Measurements from ENCODE around the gene THSD7B.

Gene THSD7B

DNA sequence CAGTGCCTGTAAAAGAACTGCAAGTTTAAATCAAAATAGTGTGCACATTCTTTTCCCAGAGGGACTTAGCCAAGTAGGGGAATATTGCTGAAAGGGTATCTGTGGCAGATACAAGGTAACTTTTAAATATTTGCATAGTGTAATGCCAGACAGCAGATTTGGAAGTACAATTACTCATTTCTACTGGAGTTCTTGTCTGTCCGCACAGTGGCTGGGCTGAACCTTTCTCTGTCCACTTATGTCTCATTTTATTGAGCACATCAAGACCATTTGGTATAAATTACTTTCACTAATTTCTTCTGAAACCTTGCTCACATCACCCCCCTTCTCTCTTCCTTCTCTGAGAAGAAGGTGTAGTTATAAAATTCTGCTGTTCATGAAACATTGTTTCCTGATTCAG is 271.3 kb downstream of the THSD7B start:
- Histone ChIP-seq H3K9ac (ENCODE audit: insufficient read length, low read depth) (no peak overlapping the region), H3K36me3 (ENCODE audit: insufficient read depth, insufficient read length, low read length) (no peaks in the 10 kb centered on the region), H3K4me1 (ENCODE audit: insufficient read depth, insufficient read length) (no peaks in the 10 kb centered on the region), H3K9me3 (ENCODE audit: insufficient read depth, low read length) (no peaks in the 10 kb centered on the region), H3K27me3 (ENCODE audit: insufficient read depth, insufficient read length) (no peaks in the 10 kb centered on the region), H3K4me3 (ENCODE audit: insufficient read length, low read depth) (no peak overlapping the region)
- DNase-seq (ENCODE audit: low read depth, low spot score), result no peak
- TF ChIP-seq SUZ12 (IDR thresholded peaks at IDR 0.05; ENCODE audit: extremely low read depth, insufficient read depth, insufficient read length), result no peak
- no peak for TF ChIP-seq YY1 (IDR thresholded peaks at IDR 0.05; ENCODE audit: insufficient read depth, insufficient read length)
- TF ChIP-seq ZNF274 (IDR thresholded peaks at IDR 0.05; ENCODE audit: low read depth, low read length), result no peak

DNA sequence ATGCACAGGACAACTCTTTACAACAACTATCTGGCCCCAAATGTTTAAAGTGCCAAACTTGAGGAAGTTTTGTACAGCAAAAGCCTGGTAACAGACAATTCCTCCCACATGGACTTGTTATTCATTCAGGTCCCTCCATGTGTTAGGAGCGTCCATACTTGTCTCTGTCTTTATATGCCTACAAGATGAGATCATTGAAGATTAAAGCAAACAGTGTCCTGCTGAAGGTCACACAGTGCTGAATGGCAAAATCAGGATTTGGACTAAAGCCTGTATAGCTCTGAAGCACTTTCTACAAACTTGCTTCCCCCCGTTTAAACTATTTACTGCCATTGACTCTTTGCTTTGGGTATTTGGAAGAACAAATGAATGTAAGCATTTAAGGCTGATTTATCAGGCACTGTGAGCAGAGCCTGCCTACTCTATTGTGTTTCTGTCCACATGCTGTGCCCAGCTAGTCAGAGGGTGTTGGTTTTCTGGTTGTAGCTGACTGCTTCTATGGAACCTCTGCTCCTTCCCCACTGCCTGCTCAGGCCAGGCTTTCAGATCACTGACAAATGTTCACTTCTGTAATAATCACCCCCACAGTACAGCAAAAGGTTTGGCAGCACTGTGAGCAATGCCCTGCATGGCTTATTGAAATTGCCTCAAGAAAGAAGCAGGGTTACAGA is 274.3 kb downstream of the THSD7B start:
- Histone ChIP-seq H3K9me3 (ENCODE audit: insufficient read depth, low read length) (no peaks in the 10 kb centered on the region), H3K27me3 (ENCODE audit: insufficient read depth, insufficient read length) (no peaks in the 10 kb centered on the region), H3K4me3 (ENCODE audit: insufficient read length, low read depth) (no peak overlapping the region), H3K4me1 (ENCODE audit: insufficient read depth, insufficient read length) (no peaks in the 10 kb centered on the region), H3K9ac (ENCODE audit: insufficient read length, low read depth) (no peak overlapping the region), H3K36me3 (ENCODE audit: insufficient read depth, insufficient read length, low read length) (no peaks in the 10 kb centered on the region)
- no peak for TF ChIP-seq YY1 (IDR thresholded peaks at IDR 0.05; ENCODE audit: insufficient read depth, insufficient read length)
- TF ChIP-seq ZNF274 (IDR thresholded peaks at IDR 0.05; ENCODE audit: low read depth, low read length), result no peak
- TF ChIP-seq SUZ12 (IDR thresholded peaks at IDR 0.05; ENCODE audit: extremely low read depth, insufficient read depth, insufficient read length), result no peak
- no peak for DNase-seq (ENCODE audit: low read depth, low spot score)

DNA sequence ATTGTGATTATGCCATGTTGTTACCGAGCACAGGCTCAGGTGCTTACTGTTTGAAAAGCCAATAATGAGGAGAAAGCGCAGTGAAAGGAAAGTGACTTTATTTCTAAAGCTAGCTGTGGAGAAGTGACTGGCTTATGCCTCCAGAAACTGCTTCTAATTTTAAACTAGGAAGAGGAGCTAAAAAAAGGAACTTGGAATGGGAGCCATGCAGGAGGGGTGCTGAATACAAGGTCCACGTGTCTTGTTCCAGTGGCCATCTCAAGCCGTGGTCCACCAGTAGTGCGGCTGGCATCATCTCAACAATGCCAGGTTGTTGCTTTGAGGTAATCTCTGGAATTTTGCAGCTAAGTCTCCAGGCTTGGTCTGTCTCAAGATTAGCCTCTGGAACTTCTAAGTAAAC is 282.0 kb downstream of the THSD7B start:
- Histone ChIP-seq H3K9me3 (ENCODE audit: insufficient read depth, low read length) (no peaks in the 10 kb centered on the region), H3K4me1 (ENCODE audit: insufficient read depth, insufficient read length) (no peaks in the 10 kb centered on the region), H3K36me3 (ENCODE audit: insufficient read depth, insufficient read length, low read length) (no peaks in the 10 kb centered on the region), H3K27me3 (ENCODE audit: insufficient read depth, insufficient read length) (no peaks in the 10 kb centered on the region), H3K4me3 (ENCODE audit: insufficient read length, low read depth) (no peak overlapping the region), H3K9ac (ENCODE audit: insufficient read length, low read depth) (no peak overlapping the region)
- no peak for DNase-seq (ENCODE audit: low read depth, low spot score)
- no peak for TF ChIP-seq YY1 (IDR thresholded peaks at IDR 0.05; ENCODE audit: insufficient read depth, insufficient read length)
- TF ChIP-seq SUZ12 (IDR thresholded peaks at IDR 0.05; ENCODE audit: extremely low read depth, insufficient read depth, insufficient read length), result no peak
- no peak for TF ChIP-seq ZNF274 (IDR thresholded peaks at IDR 0.05; ENCODE audit: low read depth, low read length)

DNA sequence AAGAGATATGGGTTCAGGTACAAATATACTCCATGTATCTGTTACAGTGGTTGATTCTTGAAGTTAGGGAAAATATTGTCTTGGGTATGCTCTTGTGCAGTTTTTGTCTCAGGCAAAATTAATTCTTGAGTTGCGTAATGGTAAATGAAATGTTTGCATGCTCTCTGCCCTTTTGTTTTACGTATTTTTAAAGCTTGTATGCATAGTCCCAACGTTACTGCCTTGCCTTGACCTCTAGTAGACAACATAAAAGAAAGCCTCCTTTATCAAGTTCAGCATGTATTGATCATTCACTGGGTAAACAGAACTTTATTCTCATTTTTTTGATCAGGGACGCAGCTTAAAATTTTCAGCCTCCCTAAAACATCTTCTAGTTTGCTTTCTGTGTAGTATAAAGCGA is 283.1 kb downstream of the THSD7B start:
- Histone ChIP-seq H3K4me1 (ENCODE audit: insufficient read depth, insufficient read length) (no peaks in the 10 kb centered on the region), H3K4me3 (ENCODE audit: insufficient read length, low read depth) (no peak overlapping the region), H3K36me3 (ENCODE audit: insufficient read depth, insufficient read length, low read length) (no peaks in the 10 kb centered on the region), H3K9me3 (ENCODE audit: insufficient read depth, low read length) (no peaks in the 10 kb centered on the region), H3K9ac (ENCODE audit: insufficient read length, low read depth) (no peak overlapping the region), H3K27me3 (ENCODE audit: insufficient read depth, insufficient read length) (no peaks in the 10 kb centered on the region)
- no peak for DNase-seq (ENCODE audit: low read depth, low spot score)
- TF ChIP-seq ZNF274 (IDR thresholded peaks at IDR 0.05; ENCODE audit: low read depth, low read length), result no peak
- no peak for TF ChIP-seq SUZ12 (IDR thresholded peaks at IDR 0.05; ENCODE audit: extremely low read depth, insufficient read depth, insufficient read length)
- no peak for TF ChIP-seq YY1 (IDR thresholded peaks at IDR 0.05; ENCODE audit: insufficient read depth, insufficient read length)

GRCh38 chr2:137049518-137049917 is 284.2 kb downstream of the THSD7B start:
- no peak overlapping the region for H3K4me3 ChIP-seq (ENCODE audit: insufficient read length, low read depth)
- no peaks in the 10 kb centered on the region for H3K9me3 ChIP-seq (ENCODE audit: insufficient read depth, low read length)
- TF ChIP-seq SUZ12 (IDR thresholded peaks at IDR 0.05; ENCODE audit: extremely low read depth, insufficient read depth, insufficient read length), result no peak
- TF ChIP-seq ZNF274 (IDR thresholded peaks at IDR 0.05; ENCODE audit: low read depth, low read length), result no peak
- no peak for TF ChIP-seq YY1 (IDR thresholded peaks at IDR 0.05; ENCODE audit: insufficient read depth, insufficient read length)
- no peak for DNase-seq (ENCODE audit: low read depth, low spot score)
- no peaks in the 10 kb centered on the region for H3K36me3 ChIP-seq (ENCODE audit: insufficient read depth, insufficient read length, low read length)
- no peaks in the 10 kb centered on the region for H3K27me3 ChIP-seq (ENCODE audit: insufficient read depth, insufficient read length)
- no peak overlapping the region for H3K9ac ChIP-seq (ENCODE audit: insufficient read length, low read depth)
- no peaks in the 10 kb centered on the region for H3K4me1 ChIP-seq (ENCODE audit: insufficient read depth, insufficient read length)

GRCh38 chr2:137050949-137051348 is 285.6 kb downstream of the THSD7B start:
- no peaks in the 10 kb centered on the region for H3K9me3 ChIP-seq (ENCODE audit: insufficient read depth, low read length)
- TF ChIP-seq YY1 (IDR thresholded peaks at IDR 0.05; ENCODE audit: insufficient read depth, insufficient read length) (no peak), ZNF274 (IDR thresholded peaks at IDR 0.05; ENCODE audit: low read depth, low read length) (no peak), SUZ12 (IDR thresholded peaks at IDR 0.05; ENCODE audit: extremely low read depth, insufficient read depth, insufficient read length) (no peak)
- no peak for DNase-seq (ENCODE audit: low read depth, low spot score)
- no peaks in the 10 kb centered on the region for H3K27me3 ChIP-seq (ENCODE audit: insufficient read depth, insufficient read length)
- H3K4me3 ChIP-seq (ENCODE audit: insufficient read length, low read depth), result no peak overlapping the region
- no peak overlapping the region for H3K9ac ChIP-seq (ENCODE audit: insufficient read length, low read depth)
- H3K36me3 ChIP-seq (ENCODE audit: insufficient read depth, insufficient read length, low read length), result no peaks in the 10 kb centered on the region
- H3K4me1 ChIP-seq (ENCODE audit: insufficient read depth, insufficient read length), result no peaks in the 10 kb centered on the region

GRCh38 chr2:137051778-137052398 is 286.5 kb downstream of the THSD7B start:
- H3K27me3 ChIP-seq (ENCODE audit: insufficient read depth, insufficient read length), result no peaks in the 10 kb centered on the region
- no peak overlapping the region for H3K4me3 ChIP-seq (ENCODE audit: insufficient read length, low read depth)
- no peaks in the 10 kb centered on the region for H3K36me3 ChIP-seq (ENCODE audit: insufficient read depth, insufficient read length, low read length)
- DNase-seq (ENCODE audit: low read depth, low spot score), result no peak
- no peak overlapping the region for H3K9ac ChIP-seq (ENCODE audit: insufficient read length, low read depth)
- H3K4me1 ChIP-seq (ENCODE audit: insufficient read depth, insufficient read length), result no peaks in the 10 kb centered on the region
- TF ChIP-seq SUZ12 (IDR thresholded peaks at IDR 0.05; ENCODE audit: extremely low read depth, insufficient read depth, insufficient read length), result no peak
- TF ChIP-seq ZNF274 (IDR thresholded peaks at IDR 0.05; ENCODE audit: low read depth, low read length), result no peak
- no peak for TF ChIP-seq YY1 (IDR thresholded peaks at IDR 0.05; ENCODE audit: insufficient read depth, insufficient read length)
- H3K9me3 ChIP-seq (ENCODE audit: insufficient read depth, low read length), result no peaks in the 10 kb centered on the region
